GM12865 (cell line): ENCODE results near the gene PI4KB.
"Not testable (repeated sequence)": the region's sequence is repeated elsewhere in the genome, so short reads cannot be mapped to it uniquely, and the experiment has no call there.

ENCODE experiments used
- DNase-seq: peaks from one replicate; pipeline ENCODE4 v3.0.0; 2010; ENCODE audit warnings: low read depth
- H3K4me3 ChIP-seq: 2 replicates; pipeline ENCODE4 v1.5.1; 2011; ENCODE audit warnings: mild to moderate bottlenecking, low read depth, low read length, control low read depth
- TF ChIP-seq, protein P1 (sequence below): IDR thresholded peaks from 2 replicates; pipeline ENCODE4 v1.5.1; 2011; ENCODE audit warnings: low read length, control low read depth, low read depth, inconsistent platforms; ENCODE audit not compliant: insufficient read depth; ENCODE audit errors: missing control alignments

The PI4KB gene

DNA sequence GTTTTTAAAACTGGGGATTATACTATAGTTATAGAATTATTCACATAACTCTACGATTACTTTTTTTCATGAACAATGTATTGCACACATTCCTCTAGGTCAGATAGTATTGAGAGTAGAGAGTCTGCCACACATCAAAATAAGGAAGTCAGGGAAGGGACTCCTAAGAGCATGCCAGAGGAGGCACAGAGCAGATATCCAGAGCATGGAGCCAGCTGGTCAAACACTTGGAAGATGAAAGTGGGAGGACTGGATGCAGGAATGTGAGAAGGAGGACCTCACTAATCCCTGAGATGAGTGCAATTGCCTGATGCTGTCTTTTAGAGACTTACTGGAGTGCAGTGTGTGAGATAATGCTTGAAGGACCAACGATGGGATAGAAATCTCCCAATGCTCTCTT lies 29.5 kb upstream of the PI4KB start:
- DNase-seq: no peak
- TF ChIP-seq, protein P1, sequence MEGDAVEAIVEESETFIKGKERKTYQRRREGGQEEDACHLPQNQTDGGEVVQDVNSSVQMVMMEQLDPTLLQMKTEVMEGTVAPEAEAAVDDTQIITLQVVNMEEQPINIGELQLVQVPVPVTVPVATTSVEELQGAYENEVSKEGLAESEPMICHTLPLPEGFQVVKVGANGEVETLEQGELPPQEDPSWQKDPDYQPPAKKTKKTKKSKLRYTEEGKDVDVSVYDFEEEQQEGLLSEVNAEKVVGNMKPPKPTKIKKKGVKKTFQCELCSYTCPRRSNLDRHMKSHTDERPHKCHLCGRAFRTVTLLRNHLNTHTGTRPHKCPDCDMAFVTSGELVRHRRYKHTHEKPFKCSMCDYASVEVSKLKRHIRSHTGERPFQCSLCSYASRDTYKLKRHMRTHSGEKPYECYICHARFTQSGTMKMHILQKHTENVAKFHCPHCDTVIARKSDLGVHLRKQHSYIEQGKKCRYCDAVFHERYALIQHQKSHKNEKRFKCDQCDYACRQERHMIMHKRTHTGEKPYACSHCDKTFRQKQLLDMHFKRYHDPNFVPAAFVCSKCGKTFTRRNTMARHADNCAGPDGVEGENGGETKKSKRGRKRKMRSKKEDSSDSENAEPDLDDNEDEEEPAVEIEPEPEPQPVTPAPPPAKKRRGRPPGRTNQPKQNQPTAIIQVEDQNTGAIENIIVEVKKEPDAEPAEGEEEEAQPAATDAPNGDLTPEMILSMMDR: no peak
- no peak overlapping the region for H3K4me3 ChIP-seq

DNA sequence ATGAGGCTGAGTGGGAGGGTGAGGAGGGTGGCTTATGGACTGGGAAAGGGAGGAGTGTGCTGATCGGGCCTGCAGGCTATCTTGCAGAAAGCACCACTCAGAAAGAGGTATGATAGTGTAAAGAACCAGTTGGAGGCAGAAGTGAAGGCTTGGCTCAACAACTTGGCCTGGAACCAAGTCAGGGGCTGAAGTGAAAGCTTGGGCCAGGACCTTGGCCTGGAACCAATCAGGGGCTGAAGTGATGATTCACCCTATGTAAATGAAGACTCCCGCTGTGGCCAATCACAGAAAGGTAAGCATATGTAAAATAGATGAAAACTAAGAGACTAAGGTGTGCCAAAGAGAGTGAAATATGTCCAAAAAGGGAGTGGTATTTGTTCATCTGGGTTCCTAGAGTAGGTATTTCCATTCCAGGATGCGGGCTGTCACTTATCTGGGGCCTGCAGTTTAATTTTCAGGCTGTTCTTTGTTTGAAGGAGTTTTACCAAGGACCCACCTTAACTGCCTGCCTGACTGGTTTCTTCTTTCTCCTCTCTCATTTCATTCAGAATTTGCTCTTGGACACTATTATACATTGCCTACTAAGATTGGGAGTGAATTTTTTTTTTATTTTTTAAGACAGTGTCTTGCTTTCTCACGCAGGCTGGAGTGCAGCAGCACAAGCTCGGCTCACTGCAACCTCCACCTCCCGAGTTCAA lies 25.0 kb upstream of the PI4KB start:
- DNase-seq: no peak
- TF ChIP-seq, protein P1: no peak

DNA sequence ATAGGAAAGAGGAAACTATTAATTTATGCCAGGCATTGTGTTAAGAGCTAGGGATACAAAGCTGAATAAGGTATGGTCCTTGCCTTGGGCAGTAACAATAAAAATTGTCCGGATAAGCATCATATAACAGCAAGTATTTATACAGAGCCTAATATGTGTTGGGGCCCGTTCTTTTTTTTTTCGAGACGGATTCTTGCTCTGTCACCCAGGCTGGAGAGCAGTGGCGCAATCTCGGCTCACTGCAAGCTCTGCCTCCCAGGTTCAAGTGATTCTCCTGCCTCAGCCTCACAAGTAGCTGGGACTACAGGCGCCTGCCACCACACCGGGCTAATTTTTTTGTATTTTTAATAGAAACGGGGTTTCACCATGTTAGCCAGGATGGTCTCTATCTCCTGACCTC lies 23.1 kb upstream of the PI4KB start:
- not testable (repeated sequence) for H3K4me3 ChIP-seq, DNase-seq

More for the DNA sequence above, 25.0 kb upstream of the PI4KB start:
- no peak overlapping the region for H3K4me3 ChIP-seq

DNA sequence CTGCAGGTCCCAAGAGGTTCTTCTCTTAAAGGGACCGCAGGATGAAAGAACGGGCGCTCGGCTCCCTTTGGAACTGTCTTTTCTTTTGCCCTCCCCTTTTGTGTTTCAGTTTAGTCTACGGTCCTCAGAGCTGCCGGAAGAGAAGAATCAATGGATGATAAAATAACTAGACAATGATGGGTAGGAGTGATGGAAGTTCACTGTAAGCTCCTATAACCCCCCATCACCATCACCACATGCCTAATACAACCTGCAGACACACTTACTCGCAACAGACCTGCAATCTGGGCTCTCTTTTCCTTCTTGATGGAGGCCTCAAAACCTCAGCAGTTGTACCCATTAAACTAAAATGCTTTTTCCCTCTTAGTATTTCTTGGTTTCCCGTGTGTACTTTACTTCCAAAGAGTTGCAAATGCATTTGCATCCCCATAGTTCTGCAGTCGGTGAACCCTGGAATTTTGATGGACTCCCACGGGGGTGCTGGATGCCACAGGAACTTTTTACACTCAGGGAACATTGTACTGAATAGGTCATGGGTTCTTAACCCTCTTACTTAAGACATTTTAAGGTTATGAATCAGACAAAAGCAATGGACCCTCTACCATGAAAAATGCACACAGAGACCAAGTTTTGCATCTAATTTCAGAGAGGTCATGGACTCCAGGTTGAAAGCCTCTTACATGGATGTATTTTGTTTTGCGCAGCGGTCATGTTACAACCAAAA lies 20.5 kb upstream of the PI4KB start:
- TF ChIP-seq, protein P1: no peak
- peak overlapping the region; percentile 56 for H3K4me3 ChIP-seq
- DNase-seq: no peak

DNA sequence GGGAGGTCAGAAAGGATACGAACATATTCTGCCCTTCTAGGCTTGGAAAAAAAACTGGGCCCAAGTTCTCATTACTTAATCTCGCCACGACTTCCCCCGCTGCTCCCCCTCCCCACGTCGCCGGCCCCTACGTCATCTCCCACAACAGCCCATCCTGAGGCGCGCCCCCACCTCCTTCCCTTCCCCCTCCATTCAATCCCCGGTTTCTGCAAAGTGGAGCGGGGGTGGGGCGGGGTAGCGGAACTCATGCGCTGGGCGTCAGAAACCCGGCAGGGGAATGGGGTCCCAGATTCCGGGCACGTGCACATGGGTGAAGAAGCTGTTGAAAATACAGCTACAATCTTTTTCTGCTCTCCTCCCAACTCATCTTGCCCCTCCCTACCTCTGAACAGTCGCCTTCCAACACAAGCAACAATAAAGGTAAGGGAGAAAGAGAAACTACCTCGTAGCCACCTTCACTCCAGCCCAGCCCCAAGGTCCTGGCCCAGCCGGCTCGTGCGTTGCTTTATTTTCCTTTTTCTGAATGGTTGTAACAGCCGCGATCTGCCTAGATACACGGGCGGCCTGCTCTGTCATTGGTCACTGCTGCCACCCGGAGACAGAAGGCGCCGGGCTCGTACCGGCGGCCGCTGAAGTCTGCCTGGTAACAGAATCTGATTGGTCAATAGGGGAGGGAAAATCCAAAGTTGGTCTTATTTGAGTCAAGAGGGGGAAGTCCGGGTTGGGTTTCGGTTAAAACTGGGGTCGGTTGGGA lies 19.7 kb upstream of the PI4KB start, which contains the start of gene RFX5:
TSS of gene RFX5 (minus strand) at position 484 of the 754 bp plus-strand sequence. CDS start 932 bp downstream, outside the sequence.
- H3K4me3 ChIP-seq: peak within 1 kb of the TSS; percentile 74
- TF ChIP-seq, protein P1: no peak
- DNase-seq: peak; percentile 100

DNA sequence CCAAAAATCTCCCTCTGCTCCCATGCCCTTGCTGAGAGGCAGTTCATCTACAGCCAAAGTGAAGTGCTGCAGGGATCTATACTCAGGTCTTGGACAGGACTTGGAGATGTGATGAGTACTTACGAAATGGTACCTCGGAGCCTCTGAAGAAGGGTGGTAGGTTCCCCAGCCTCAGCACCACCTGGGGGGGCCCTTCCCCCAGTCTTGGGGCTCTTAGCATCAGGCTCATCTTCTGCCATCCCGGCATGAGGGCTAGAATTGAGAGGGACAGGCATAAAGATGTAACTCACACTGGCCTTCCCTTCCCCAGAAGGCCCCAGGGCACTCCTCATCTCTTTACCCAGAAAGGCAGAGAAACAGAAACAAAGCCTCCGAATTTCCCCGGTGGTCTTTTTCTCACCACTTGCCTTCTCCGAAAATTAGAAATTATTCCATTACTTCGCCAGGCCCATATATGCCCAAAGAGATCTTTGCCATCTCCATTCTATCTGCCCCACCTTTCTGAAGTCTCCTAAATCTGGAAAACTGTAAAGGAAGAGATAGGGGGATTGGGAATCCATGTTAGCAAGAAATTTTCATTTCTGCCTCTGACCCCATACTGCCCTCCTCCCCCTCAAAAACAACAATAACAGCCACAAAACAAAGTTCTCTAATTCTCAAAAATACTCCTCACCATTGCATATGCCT lies 19.0 kb upstream of the PI4KB start:
- TF ChIP-seq, protein P1: no peak
- DNase-seq: peak; percentile 51
- peak overlapping the region; percentile 74 for H3K4me3 ChIP-seq
